Neural cell (in vitro differentiated cells): ENCODE measurements around the gene PRLHR. TPM values are rescaled to one million over a fixed set of nuclear protein-coding genes. Genes with fewer than 3 reads are reported as not detected.

Experiments
- H2AFZ ChIP-seq: fragments of 200-600, 300-800 bp; sonication (generic), shearing (Covaris generic); 2 replicates; pipeline ENCODE4 v1.6.0; 2014; ENCODE audit warnings: low read depth, mild to moderate bottlenecking, antibody characterized with exemption, low read length, moderate library complexity
- H3F3A ChIP-seq: fragments of 200-600 bp; shearing (Covaris generic); 2 replicates; pipeline ENCODE4 v1.6.1; 2016; ENCODE audit warnings: mild to moderate bottlenecking, moderate library complexity, mixed read lengths, antibody characterized with exemption, low read length; ENCODE audit not compliant: insufficient read depth, poor library complexity, severe bottlenecking
- H3K27ac ChIP-seq: fragments of 200-600, 300-800 bp; sonication (generic), shearing (Covaris generic); 2 replicates; pipeline ENCODE4 v1.5.1; 2014; ENCODE audit warnings: mild to moderate bottlenecking, low read length, moderate library complexity
- H3K27me3 ChIP-seq: fragments of 300-800, 200-600 bp; sonication (generic), shearing (Covaris generic); 2 replicates; pipeline ENCODE4 v1.6.0; 2014; ENCODE audit warnings: mild to moderate bottlenecking, low read depth, low read length, moderate library complexity; ENCODE audit not compliant: insufficient read depth
- H3K36me3 ChIP-seq: fragments of 300-800, 200-600 bp; sonication (generic), shearing (Covaris generic); 2 replicates; pipeline ENCODE4 v1.5.1; 2014; ENCODE audit warnings: mild to moderate bottlenecking, antibody characterized with exemption, low read length, moderate library complexity; ENCODE audit not compliant: insufficient read depth
- H3K4me2 ChIP-seq: fragments of 300-800, 200-600 bp; sonication (generic), shearing (Covaris generic); 2 replicates; pipeline ENCODE4 v1.6.0; 2014; ENCODE audit warnings: mild to moderate bottlenecking, low read length
- H3K4me3 ChIP-seq: fragments of 300-800, 200-600 bp; sonication (generic), shearing (Covaris generic); 2 replicates; pipeline ENCODE4 v1.5.1; 2014; ENCODE audit warnings: mild to moderate bottlenecking, low read length, moderate library complexity
- H3K79me2 ChIP-seq: fragments of 200-600 bp; shearing (Covaris generic); replicated peaks from 2 replicates; pipeline ENCODE4 v1.6.0; 2014; ENCODE audit warnings: mild to moderate bottlenecking, low read length, moderate library complexity; ENCODE audit not compliant: insufficient read depth
- H3K9ac ChIP-seq: fragments of 300-800, 200-600 bp; sonication (generic), shearing (Covaris generic); 2 replicates; pipeline ENCODE4 v1.6.1; 2016; ENCODE audit warnings: mild to moderate bottlenecking, low read length, mixed read lengths
- H3K9me2 ChIP-seq: fragments of 200-600 bp; shearing (Covaris generic); 2 replicates; pipeline ENCODE4 v1.6.1; 2016; ENCODE audit warnings: mild to moderate bottlenecking, low read length, mixed read lengths; ENCODE audit not compliant: insufficient read depth
- H3K9me3 ChIP-seq: fragments of 200-600, 300-800 bp; sonication (generic), shearing (Covaris generic); 2 replicates; pipeline ENCODE4 v1.6.1; 2016; ENCODE audit warnings: mild to moderate bottlenecking, mixed run types, low read length, moderate library complexity, mixed read lengths
- H4K20me1 ChIP-seq: fragments of 200-600 bp; shearing (Covaris generic); 2 replicates; pipeline ENCODE4 v1.6.1; 2016; ENCODE audit warnings: mild to moderate bottlenecking, mixed run types; ENCODE audit not compliant: insufficient read depth
- EP300 ChIP-seq: fragments of 450-650 bp; conservative IDR thresholded peaks from 2 replicates; pipeline ENCODE4 v1.6.1; 2014; ENCODE audit warnings: antibody characterized with exemption, mild to moderate bottlenecking, moderate library complexity; ENCODE audit not compliant: poor library complexity, severe bottlenecking
- EZH2 ChIP-seq: fragments of 200-600, 300-800 bp; shearing (Covaris generic), sonication (generic); IDR thresholded peaks from 2 replicates; pipeline ENCODE4 v1.6.1; 2014; ENCODE audit warnings: antibody characterized with exemption, low read length, borderline replicate concordance, mild to moderate bottlenecking; ENCODE audit not compliant: insufficient read depth, poor library complexity, severe bottlenecking
- MXI1 ChIP-seq: fragments of 450-650 bp; conservative IDR thresholded peaks from 2 replicates; pipeline ENCODE4 v1.6.1; 2014; ENCODE audit warnings: antibody characterized with exemption, mild to moderate bottlenecking; ENCODE audit not compliant: poor library complexity, severe bottlenecking
- POLR2AphosphoS5 ChIP-seq: IDR thresholded peaks from 2 replicates; pipeline ENCODE4 v1.6.1; 2012
- RAD21 ChIP-seq: fragments of 450-650 bp; conservative IDR thresholded peaks from 2 replicates; pipeline ENCODE4 v1.6.1; 2014; ENCODE audit warnings: antibody characterized with exemption, mild to moderate bottlenecking, moderate library complexity
- REST ChIP-seq: IDR thresholded peaks from 2 replicates; pipeline ENCODE4 v1.6.1; 2012; ENCODE audit warnings: borderline replicate concordance
- SMC3 ChIP-seq: fragments of 450-650 bp; conservative IDR thresholded peaks from 2 replicates; pipeline ENCODE4 v1.6.1; 2014; ENCODE audit warnings: antibody characterized with exemption, mild to moderate bottlenecking, moderate library complexity; ENCODE audit not compliant: poor library complexity
- TAF1 ChIP-seq: IDR thresholded peaks from 2 replicates; pipeline ENCODE4 v1.6.1; 2012; ENCODE audit warnings: low read depth
- polyA plus RNA-seq: library from polyadenylated mRNA; depleted of rRNA; stranded (reverse); fragments of >200 nt; gene quantifications from 2 replicates; pipeline ENCODE4 v1.2.3, GENCODE V29; 2014
- TF ChIP-seq, protein P1 (sequence below): fragments of 450-650 bp; IDR thresholded peaks from 2 replicates; pipeline ENCODE4 v1.5.1; 2014; ENCODE audit warnings: antibody characterized with exemption, mild to moderate bottlenecking, moderate library complexity; ENCODE audit not compliant: poor library complexity, severe bottlenecking

PRLHR gene
- polyA plus RNA-seq, 1 donor from 2014 or later = 0.20 TPM

DNA sequence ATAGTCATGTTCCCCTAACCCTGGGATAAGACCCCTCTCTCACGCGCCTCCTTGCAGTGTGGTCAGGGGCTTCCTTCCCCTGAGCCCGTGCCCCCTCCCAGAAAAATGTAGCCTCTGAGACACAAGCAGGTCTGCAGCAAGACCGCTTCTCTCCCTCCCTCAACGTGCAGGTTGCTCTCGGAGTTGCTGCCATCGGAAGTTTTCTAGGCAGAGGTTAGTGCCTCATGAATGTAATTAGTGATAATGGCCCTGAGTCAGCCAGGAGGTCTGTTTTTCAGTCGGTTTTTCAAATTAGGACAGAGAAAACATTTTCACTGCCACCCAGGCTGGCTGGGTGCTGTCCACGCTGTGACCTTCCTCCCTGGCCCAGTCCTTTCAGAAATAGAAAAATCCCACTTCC lies 43.2 kb upstream of the PRLHR start:
- Histone ChIP-seq H3K4me2 (no peak overlapping the region), H3K36me3 (no peaks in the 10 kb centered on the region), H3K27me3 (no peaks in the 10 kb centered on the region), H3K79me2 (no peaks in the 10 kb centered on the region), H3K9me2 (no peaks in the 10 kb centered on the region), H3K9me3 (no peaks in the 10 kb centered on the region), H2AFZ (no peak overlapping the region), H3K27ac (no peak overlapping the region), H3K9ac (no peak overlapping the region), H3F3A (no peaks in the 10 kb centered on the region), H4K20me1 (no peaks in the 10 kb centered on the region), H3K4me3 (no peak overlapping the region)
- no peak for TF ChIP-seq REST
- no peak for TF ChIP-seq EP300
- no peak for TF ChIP-seq TAF1
- TF ChIP-seq EZH2 = no peak
- TF ChIP-seq, protein P1, sequence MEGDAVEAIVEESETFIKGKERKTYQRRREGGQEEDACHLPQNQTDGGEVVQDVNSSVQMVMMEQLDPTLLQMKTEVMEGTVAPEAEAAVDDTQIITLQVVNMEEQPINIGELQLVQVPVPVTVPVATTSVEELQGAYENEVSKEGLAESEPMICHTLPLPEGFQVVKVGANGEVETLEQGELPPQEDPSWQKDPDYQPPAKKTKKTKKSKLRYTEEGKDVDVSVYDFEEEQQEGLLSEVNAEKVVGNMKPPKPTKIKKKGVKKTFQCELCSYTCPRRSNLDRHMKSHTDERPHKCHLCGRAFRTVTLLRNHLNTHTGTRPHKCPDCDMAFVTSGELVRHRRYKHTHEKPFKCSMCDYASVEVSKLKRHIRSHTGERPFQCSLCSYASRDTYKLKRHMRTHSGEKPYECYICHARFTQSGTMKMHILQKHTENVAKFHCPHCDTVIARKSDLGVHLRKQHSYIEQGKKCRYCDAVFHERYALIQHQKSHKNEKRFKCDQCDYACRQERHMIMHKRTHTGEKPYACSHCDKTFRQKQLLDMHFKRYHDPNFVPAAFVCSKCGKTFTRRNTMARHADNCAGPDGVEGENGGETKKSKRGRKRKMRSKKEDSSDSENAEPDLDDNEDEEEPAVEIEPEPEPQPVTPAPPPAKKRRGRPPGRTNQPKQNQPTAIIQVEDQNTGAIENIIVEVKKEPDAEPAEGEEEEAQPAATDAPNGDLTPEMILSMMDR = no peak
- no peak for TF ChIP-seq RAD21
- no peak for TF ChIP-seq POLR2AphosphoS5
- TF ChIP-seq MXI1 = no peak
- TF ChIP-seq SMC3 = no peak

DNA sequence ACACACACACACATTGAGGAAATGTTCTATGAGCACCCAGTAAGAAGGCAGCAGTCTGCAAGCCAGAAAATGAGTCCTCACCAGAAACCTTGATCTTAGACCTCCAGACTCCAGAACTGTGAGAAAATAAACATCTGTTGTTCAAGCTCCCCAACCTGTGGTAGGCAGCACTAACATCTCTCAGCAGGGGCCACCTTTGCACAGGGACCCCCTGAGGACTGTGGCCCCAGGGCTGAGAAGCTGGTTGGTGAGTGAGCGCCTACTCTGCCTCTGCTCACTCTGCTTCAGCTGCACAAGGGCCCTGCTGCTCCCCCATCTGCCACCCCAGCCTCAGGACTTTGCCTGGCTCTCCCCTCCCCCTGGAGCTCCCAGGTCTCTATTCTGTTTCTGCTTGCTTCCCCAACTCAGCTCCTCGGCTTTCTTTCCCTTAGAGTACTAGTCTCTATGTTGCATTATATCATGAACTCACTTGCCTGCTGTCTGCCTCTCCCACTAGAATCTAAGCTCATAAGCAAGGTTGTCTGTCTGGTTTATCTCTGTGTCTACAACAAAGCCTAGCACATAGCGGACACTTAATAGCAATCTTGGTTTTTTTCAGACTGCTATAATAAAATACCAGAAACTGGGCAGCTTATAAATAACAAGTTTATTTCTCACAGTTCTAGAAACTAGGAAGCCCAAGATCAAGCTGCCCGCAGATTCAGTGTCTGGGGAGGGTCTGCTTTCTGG lies 40.4 kb upstream of the PRLHR start:
- no peak for TF ChIP-seq REST
- no peak for TF ChIP-seq TAF1
- TF ChIP-seq, protein P1 = no peak
- TF ChIP-seq SMC3 = no peak
- TF ChIP-seq EZH2 = no peak
- no peak for TF ChIP-seq MXI1
- TF ChIP-seq RAD21 = no peak
- no peak for TF ChIP-seq POLR2AphosphoS5
- no peak for TF ChIP-seq EP300
- H3K36me3 ChIP-seq = no peaks in the 10 kb centered on the region
- no peaks in the 10 kb centered on the region for H3K9me3 ChIP-seq
- H3K27ac ChIP-seq = no peak overlapping the region
- no peaks in the 10 kb centered on the region for H3K9me2 ChIP-seq
- no peaks in the 10 kb centered on the region for H4K20me1 ChIP-seq
- no peaks in the 10 kb centered on the region for H3F3A ChIP-seq
- H3K9ac ChIP-seq = no peak overlapping the region
- H3K4me2 ChIP-seq = no peak overlapping the region
- H2AFZ ChIP-seq = no peak overlapping the region
- no peaks in the 10 kb centered on the region for H3K27me3 ChIP-seq
- no peaks in the 10 kb centered on the region for H3K79me2 ChIP-seq
- H3K4me3 ChIP-seq = no peak overlapping the region
